ENCODE data around the gene VAV1. TPM values are rescaled to one million over a fixed set of nuclear protein-coding genes. Genes with fewer than 3 reads are reported as not detected.

Gene VAV1
- total and polyA plus RNA-seq, 10 of the 15 experiments (the other 5 are each of a cell fraction or from before 2014, with no cell fraction given): 1.6 to 76.8 (median 40.7) TPM

DNA sequence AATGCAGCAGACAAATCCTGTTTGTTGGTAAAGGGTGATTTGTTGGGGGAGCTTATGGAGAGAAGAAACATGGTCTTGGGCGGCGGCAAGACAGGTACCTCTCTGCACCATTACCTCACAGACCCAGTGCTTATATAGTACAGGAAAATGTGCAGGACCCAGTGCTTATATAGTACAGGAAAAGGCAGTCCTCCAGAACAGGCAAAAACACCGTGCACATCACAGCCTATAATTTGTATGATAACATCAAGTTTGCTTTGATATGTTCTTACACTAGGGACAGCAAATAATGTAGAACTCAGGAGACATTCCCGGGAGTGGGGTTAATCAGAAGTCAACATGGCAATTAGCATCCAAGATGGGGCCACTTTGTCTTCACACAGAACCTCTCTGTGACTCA, 20.9 kb downstream of the VAV1 start (continued):
- no peak for TF ChIP-seq ZNF384 (IDR thresholded peaks at IDR 0.05; ENCODE audit: borderline replicate concordance, low read depth, low read length)
- TF ChIP-seq FOS (IDR thresholded peaks at IDR 0.05; ENCODE audit: borderline replicate concordance, extremely low read depth, insufficient read length): no peak
- TF ChIP-seq PML (IDR thresholded peaks at IDR 0.05; ENCODE audit: low read length): no peak

DNA sequence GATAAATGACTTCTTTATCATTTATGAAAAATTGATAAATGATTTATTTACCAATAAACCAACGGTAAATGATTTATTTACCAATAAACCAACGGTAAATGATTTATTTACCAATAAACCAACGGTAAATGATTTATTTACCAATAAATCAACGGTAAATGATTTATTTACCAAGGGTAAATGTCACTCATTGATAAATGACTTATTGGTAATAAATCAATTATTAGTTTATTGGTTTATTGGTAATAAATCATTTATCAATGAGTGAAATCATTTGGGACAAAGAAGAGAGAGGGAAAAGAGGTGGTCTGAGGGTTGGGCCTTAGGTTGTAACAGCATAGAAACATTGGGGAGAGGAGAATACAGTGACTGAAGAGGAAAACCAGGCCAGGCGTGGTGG, 21.5 kb downstream of the VAV1 start:
- Histone ChIP-seq H3K27ac (ENCODE audit: control insufficient read depth, insufficient read depth) (no peak overlapping the region), H3K4me2 (ENCODE audit: control insufficient read depth, insufficient read depth) (no peak overlapping the region), H3K9ac (ENCODE audit: control insufficient read depth, insufficient read depth, low read length) (no peak overlapping the region), H4K20me1 (ENCODE audit: control insufficient read depth, insufficient read depth) (peaks cover 3% of the 10 kb centered on the region; the same call in 1 of the 2 replicates), H3K4me1 (ENCODE audit: control insufficient read depth, insufficient read depth, low read length) (no peaks in the 10 kb centered on the region), H3K9me3 (replicated peaks; ENCODE audit: control insufficient read depth, insufficient read depth, low read length) (peaks cover 2% of the 10 kb centered on the region; the same call in 1 of the 3 replicates), H3K36me3 (ENCODE audit: control insufficient read depth in 2 of 2, insufficient read depth in 2 of 2, low read length in 1 of 2) (peaks cover 5 to 6% of the 10 kb centered on the region in 2 experiments; a peak in 3 of 4 replicates), H3K27me3 (replicated peaks in 1 of 2; ENCODE audit: control insufficient read depth in 2 of 2, insufficient read depth in 2 of 2, low read length in 1 of 2) (no peaks in the 10 kb centered on the region), H2AFZ (ENCODE audit: control insufficient read depth, low read depth, low read length) (no peak overlapping the region), H3K79me2 (ENCODE audit: control insufficient read depth, insufficient read depth, low read length) (peaks cover 58% of the 10 kb centered on the region), H3K4me3 (no peak overlapping the region)
- ChIA-PET POLR2A (no interaction called here), CTCF (no interaction called here), SMC1A (ENCODE audit: uncharacterized antibody, unreplicated experiment) (no interaction called here), RAD21 (ENCODE audit: unreplicated experiment) (no interaction called here)
- DNase-seq (ENCODE audit: low read depth, low spot score): no peak
- intact Hi-C loops (cut with micrococcal nuclease; ENCODE audit: unreplicated experiment) (no loop called here), in situ Hi-C loops (cut with MboI) (no loop called here)
- no TSS peak for BruUV-seq (replicated peaks)
- WGBS (ENCODE audit: insufficient coverage, insufficient replicate concordance, low lambda C conversion rate, missing lambda C conversion rate): over 99% methylated on average over 5 of the region's 5 CpGs
- FAIRE-seq: no peak
- ATAC-seq: no peak
- no peak for TF ChIP-seq WRNIP1 (IDR thresholded peaks at IDR 0.05; ENCODE audit: borderline replicate concordance, low read depth, low read length)
- TF ChIP-seq, protein P1, sequence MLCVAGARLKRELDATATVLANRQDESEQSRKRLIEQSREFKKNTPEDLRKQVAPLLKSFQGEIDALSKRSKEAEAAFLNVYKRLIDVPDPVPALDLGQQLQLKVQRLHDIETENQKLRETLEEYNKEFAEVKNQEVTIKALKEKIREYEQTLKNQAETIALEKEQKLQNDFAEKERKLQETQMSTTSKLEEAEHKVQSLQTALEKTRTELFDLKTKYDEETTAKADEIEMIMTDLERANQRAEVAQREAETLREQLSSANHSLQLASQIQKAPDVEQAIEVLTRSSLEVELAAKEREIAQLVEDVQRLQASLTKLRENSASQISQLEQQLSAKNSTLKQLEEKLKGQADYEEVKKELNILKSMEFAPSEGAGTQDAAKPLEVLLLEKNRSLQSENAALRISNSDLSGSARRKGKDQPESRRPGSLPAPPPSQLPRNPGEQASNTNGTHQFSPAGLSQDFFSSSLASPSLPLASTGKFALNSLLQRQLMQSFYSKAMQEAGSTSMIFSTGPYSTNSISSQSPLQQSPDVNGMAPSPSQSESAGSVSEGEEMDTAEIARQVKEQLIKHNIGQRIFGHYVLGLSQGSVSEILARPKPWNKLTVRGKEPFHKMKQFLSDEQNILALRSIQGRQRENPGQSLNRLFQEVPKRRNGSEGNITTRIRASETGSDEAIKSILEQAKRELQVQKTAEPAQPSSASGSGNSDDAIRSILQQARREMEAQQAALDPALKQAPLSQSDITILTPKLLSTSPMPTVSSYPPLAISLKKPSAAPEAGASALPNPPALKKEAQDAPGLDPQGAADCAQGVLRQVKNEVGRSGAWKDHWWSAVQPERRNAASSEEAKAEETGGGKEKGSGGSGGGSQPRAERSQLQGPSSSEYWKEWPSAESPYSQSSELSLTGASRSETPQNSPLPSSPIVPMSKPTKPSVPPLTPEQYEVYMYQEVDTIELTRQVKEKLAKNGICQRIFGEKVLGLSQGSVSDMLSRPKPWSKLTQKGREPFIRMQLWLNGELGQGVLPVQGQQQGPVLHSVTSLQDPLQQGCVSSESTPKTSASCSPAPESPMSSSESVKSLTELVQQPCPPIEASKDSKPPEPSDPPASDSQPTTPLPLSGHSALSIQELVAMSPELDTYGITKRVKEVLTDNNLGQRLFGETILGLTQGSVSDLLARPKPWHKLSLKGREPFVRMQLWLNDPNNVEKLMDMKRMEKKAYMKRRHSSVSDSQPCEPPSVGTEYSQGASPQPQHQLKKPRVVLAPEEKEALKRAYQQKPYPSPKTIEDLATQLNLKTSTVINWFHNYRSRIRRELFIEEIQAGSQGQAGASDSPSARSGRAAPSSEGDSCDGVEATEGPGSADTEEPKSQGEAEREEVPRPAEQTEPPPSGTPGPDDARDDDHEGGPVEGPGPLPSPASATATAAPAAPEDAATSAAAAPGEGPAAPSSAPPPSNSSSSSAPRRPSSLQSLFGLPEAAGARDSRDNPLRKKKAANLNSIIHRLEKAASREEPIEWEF (IDR thresholded peaks at IDR 0.05; ENCODE audit: insufficient replicate concordance, low read depth, low read length): peak; percentile 19
- TF ChIP-seq EED (IDR thresholded peaks at IDR 0.05; ENCODE audit: low read depth): no peak

Data from GM12878 (cell line).